ENCODE results near the gene HSPB8. TPM values are rescaled to one million over a fixed set of nuclear protein-coding genes. Genes with fewer than 3 reads are reported as not detected.

Gene HSPB8
- polyA plus RNA-seq, 1 donor (not counting 4 experiments of a cell fraction or from before 2014, with no cell fraction given), result 3.0 TPM

DNA sequence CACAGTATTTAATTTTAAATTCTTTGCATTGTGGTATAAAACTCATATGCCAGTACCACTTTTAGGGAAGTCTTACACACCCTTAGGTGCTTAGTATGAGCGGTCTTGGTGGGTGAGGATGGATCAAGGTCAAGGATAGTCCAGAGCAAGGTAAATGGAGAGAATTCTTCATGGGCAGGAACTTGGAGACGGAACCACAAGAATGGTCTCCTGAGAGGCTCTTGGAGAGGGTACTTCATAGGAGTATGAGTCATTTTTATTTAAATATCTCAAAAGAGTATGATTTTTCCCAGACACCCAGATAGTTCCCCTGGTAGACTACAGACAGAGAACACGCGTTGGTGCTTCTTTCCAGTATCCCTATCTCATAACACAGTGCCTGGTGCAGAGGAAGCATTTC lies 21.9 kb downstream of the HSPB8 start:
- no peak overlapping the region for H2AFZ ChIP-seq (ENCODE audit: control insufficient read depth, low read length)
- no peaks in the 10 kb centered on the region for H3K79me2 ChIP-seq (ENCODE audit: control insufficient read depth, insufficient read depth, low read length)
- H3K9me1 ChIP-seq (ENCODE audit: control insufficient read depth, extremely low read depth, insufficient read depth, low read length), result no peaks in the 10 kb centered on the region
- no peaks in the 10 kb centered on the region for H3K36me3 ChIP-seq (ENCODE audit: control insufficient read depth in 2 of 2, extremely low read depth in 1 of 2, insufficient read depth in 2 of 2, low read length in 2 of 2)
- no peak overlapping the region for H3K27ac ChIP-seq (ENCODE audit: control insufficient read depth, insufficient read depth, low read length)
- no peak overlapping the region for H3K9ac ChIP-seq (ENCODE audit: control insufficient read depth, extremely low read depth, insufficient read depth, low read length)
- no peaks in the 10 kb centered on the region for H3K27me3 ChIP-seq (ENCODE audit: control insufficient read depth, extremely low read depth, insufficient read depth, low read length)
- dilution Hi-C loops (cut with MboI; ENCODE audit: extremely low pct_ligation_motif_present, low sequenced_read_pairs), result no loop called here
- no peak for TF ChIP-seq EZH2 (IDR thresholded peaks at IDR 0.05; ENCODE audit: low read length)
- TF ChIP-seq, protein P1, sequence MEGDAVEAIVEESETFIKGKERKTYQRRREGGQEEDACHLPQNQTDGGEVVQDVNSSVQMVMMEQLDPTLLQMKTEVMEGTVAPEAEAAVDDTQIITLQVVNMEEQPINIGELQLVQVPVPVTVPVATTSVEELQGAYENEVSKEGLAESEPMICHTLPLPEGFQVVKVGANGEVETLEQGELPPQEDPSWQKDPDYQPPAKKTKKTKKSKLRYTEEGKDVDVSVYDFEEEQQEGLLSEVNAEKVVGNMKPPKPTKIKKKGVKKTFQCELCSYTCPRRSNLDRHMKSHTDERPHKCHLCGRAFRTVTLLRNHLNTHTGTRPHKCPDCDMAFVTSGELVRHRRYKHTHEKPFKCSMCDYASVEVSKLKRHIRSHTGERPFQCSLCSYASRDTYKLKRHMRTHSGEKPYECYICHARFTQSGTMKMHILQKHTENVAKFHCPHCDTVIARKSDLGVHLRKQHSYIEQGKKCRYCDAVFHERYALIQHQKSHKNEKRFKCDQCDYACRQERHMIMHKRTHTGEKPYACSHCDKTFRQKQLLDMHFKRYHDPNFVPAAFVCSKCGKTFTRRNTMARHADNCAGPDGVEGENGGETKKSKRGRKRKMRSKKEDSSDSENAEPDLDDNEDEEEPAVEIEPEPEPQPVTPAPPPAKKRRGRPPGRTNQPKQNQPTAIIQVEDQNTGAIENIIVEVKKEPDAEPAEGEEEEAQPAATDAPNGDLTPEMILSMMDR (optimal IDR thresholded peaks at IDR 0.05 in 1 of 3, IDR thresholded peaks at IDR 0.05 in 1 of 3, conservative IDR thresholded peaks at IDR 0.05 in 1 of 3; ENCODE audit: extremely low read depth in 1 of 3, insufficient read depth in 2 of 3, low read length in 3 of 3), result no peak
- no peak overlapping the region for H3K4me2 ChIP-seq (ENCODE audit: control insufficient read depth, extremely low read depth, insufficient read depth, low read depth, low read length)
- no peaks in the 10 kb centered on the region for H3K9me3 ChIP-seq (ENCODE audit: control insufficient read depth, low read depth, low read length)
- no peak for DNase-seq (ENCODE audit: low read depth, low spot score)
- H4K20me1 ChIP-seq (ENCODE audit: control insufficient read depth, extremely low read depth, insufficient read depth, low read length), result no peaks in the 10 kb centered on the region
- no peaks in the 10 kb centered on the region for H3K4me1 ChIP-seq (ENCODE audit: control insufficient read depth, extremely low read depth, insufficient read depth, low read length)
- FAIRE-seq, result no peak
- H3K4me3 ChIP-seq (ENCODE audit: control insufficient read depth in 2 of 3, extremely low read depth in 1 of 3, insufficient read depth in 2 of 3, low read depth in 1 of 3, low read length in 3 of 3), result no peak overlapping the region

DNA sequence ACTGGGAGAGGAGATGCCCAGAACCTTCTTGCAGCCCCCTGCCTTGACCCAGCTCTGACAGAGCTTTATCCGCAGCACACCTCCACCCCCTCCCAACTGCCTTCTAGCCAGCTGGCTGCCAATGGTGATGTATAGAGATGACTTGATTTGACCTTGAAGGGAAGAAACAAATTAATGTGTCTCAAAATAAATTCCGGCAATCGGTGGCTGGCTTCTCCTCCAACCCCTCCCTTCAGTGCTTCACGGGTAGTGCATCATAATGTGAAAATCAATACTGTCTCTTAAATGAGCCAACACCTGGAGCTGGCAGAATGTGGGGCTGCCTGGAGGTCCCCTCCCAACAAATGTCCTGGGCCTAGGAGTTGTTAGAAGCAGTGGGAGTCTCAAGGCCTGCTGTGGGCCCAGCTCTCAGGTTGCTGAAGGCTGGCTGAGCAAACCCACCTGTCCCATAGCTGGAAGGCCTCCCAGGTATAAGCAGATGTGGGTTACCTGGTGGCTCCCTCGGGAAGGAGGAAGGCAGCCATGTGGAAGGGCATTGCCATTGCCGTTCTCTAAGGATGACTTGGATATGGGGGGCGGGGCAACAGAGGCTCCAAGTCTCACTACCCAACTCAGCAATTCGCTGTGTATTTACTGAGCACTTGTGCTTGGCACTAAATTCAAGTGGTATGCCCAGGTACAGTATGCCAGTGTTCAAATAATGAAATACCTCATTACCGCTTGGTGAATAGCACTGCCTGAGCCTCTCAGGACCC lies 23.2 kb downstream of the HSPB8 start:
- H3K27ac ChIP-seq (ENCODE audit: control insufficient read depth, insufficient read depth, low read length), result no peak overlapping the region
- H3K9ac ChIP-seq (ENCODE audit: control insufficient read depth, extremely low read depth, insufficient read depth, low read length), result no peak overlapping the region
- DNase-seq (ENCODE audit: low read depth, low spot score), result no peak
- H3K9me1 ChIP-seq (ENCODE audit: control insufficient read depth, extremely low read depth, insufficient read depth, low read length), result no peaks in the 10 kb centered on the region
- H3K79me2 ChIP-seq (ENCODE audit: control insufficient read depth, insufficient read depth, low read length), result no peaks in the 10 kb centered on the region
- H3K4me3 ChIP-seq (ENCODE audit: control insufficient read depth in 2 of 3, extremely low read depth in 1 of 3, insufficient read depth in 2 of 3, low read depth in 1 of 3, low read length in 3 of 3), result no peak overlapping the region
- TF ChIP-seq, protein P1 (optimal IDR thresholded peaks at IDR 0.05 in 1 of 3, IDR thresholded peaks at IDR 0.05 in 1 of 3, conservative IDR thresholded peaks at IDR 0.05 in 1 of 3; ENCODE audit: extremely low read depth in 1 of 3, insufficient read depth in 2 of 3, low read length in 3 of 3), result no peak
- TF ChIP-seq EZH2 (IDR thresholded peaks at IDR 0.05; ENCODE audit: low read length), result no peak
- H2AFZ ChIP-seq (ENCODE audit: control insufficient read depth, low read length), result no peak overlapping the region
- no peak for FAIRE-seq
- dilution Hi-C loops (cut with MboI; ENCODE audit: extremely low pct_ligation_motif_present, low sequenced_read_pairs), result no loop called here
- H3K36me3 ChIP-seq (ENCODE audit: control insufficient read depth in 2 of 2, extremely low read depth in 1 of 2, insufficient read depth in 2 of 2, low read length in 2 of 2), result no peaks in the 10 kb centered on the region
- no peak overlapping the region for H3K4me2 ChIP-seq (ENCODE audit: control insufficient read depth, extremely low read depth, insufficient read depth, low read depth, low read length)
- H3K9me3 ChIP-seq (ENCODE audit: control insufficient read depth, low read depth, low read length), result no peaks in the 10 kb centered on the region
- no peaks in the 10 kb centered on the region for H3K4me1 ChIP-seq (ENCODE audit: control insufficient read depth, extremely low read depth, insufficient read depth, low read length)
- no peaks in the 10 kb centered on the region for H3K27me3 ChIP-seq (ENCODE audit: control insufficient read depth, extremely low read depth, insufficient read depth, low read length)
- no peaks in the 10 kb centered on the region for H4K20me1 ChIP-seq (ENCODE audit: control insufficient read depth, extremely low read depth, insufficient read depth, low read length)

Measured in keratinocyte (primary cell).